T-cell (primary cell): Measurements from ENCODE around the gene ERC2. TPM values are rescaled to one million over a fixed set of nuclear protein-coding genes. Genes with fewer than 3 reads are reported as not detected.

Experiments used
- ATAC-seq, 4 experiments: fragments of 200-7000 bp in 3 of 4; fragments of 150-1000 bp in 1 of 4; cut with Tn5 transposase; replicated peaks in 1 of 4; 1 replicate in 3 of 4; 2 replicates in 1 of 4; pipeline ENCODE4 v1.10.0; 2021; ENCODE audit warnings: moderate library complexity in 3 of 4, mild to moderate bottlenecking in 2 of 4, moderate number of reproducible peaks in 1 of 4
- CTCF ChIA-PET, 2 donors: fragments of 300-600 bp; sonication (Branson Sonifier 250); formaldehyde crosslinking; loops; one replicate each; lab custom pipeline; 2022; ENCODE audit warnings: antibody characterized with exemption in 2 of 2; lab: Charles Lee
- POLR2A ChIA-PET, 2 donors: fragments of 300-600 bp; sonication (Branson Sonifier 250); formaldehyde crosslinking; loops; one replicate each; lab custom pipeline; 2022; ENCODE audit warnings: antibody characterized with exemption in 2 of 2; lab: Charles Lee
- DNase-seq, 35 experiments: peaks; one replicate each; pipeline versions ENCODE4 v3.0.0 to v3.0.0-alpha.2; 2013 to 2023
- H3K27ac ChIP-seq: one replicate; pipeline ENCODE4 v1.5.1; 2013; ENCODE audit warnings: low read length
- H3K27me3 ChIP-seq, 2 experiments: replicated peaks in 1 of 2; 1 replicate in 1 of 2; 2 replicates in 1 of 2; pipeline versions ENCODE4 v1.6.1 to v1.7.0; 2013; ENCODE audit warnings: low read length in 1 of 2, mixed read lengths in 1 of 2; ENCODE audit not compliant: control insufficient read depth in 2 of 2, insufficient read depth in 2 of 2; ENCODE audit errors: extremely low read depth in 1 of 2
- H3K36me3 ChIP-seq, 2 donors: 1 replicate in 1 of 2; 2 replicates in 1 of 2; pipeline versions ENCODE4 v1.6.1 to v1.7.0; 2013; ENCODE audit warnings: low read length in 1 of 2; ENCODE audit not compliant: control insufficient read depth in 2 of 2, insufficient read depth in 1 of 2; ENCODE audit errors: extremely low read depth in 1 of 2
- H3K4me1 ChIP-seq, 2 experiments: 1 replicate in 1 of 2; 2 replicates in 1 of 2; pipeline versions ENCODE4 v1.6.1 to v1.7.0; 2013; ENCODE audit warnings: low read length in 2 of 2, mixed read lengths in 1 of 2; ENCODE audit not compliant: insufficient read depth in 2 of 2, control insufficient read depth in 1 of 2; ENCODE audit errors: extremely low read depth in 1 of 2
- H3K4me3 ChIP-seq, 2 donors: 1 replicate in 1 of 2; 2 replicates in 1 of 2; pipeline versions ENCODE4 v1.5.1 to v1.7.0; 2013; ENCODE audit warnings: mild to moderate bottlenecking in 2 of 2, low read length in 1 of 2, moderate library complexity in 1 of 2; ENCODE audit not compliant: control insufficient read depth in 1 of 2; ENCODE audit errors: extremely low read depth in 1 of 2
- H3K9me3 ChIP-seq: 2 replicates; pipeline ENCODE4 v1.7.0; 2013
- H3K27ac Mint-ChIP-seq, 2 donors: one replicate each; pipeline ENCODE4 v1.8.0; 2020 to 2021; ENCODE audit warnings: mild to moderate bottlenecking in 2 of 2, mixed read lengths in 2 of 2
- H3K27me3 Mint-ChIP-seq, 2 donors: one replicate each; pipeline ENCODE4 v1.8.0; 2021 to 2022; ENCODE audit warnings: mixed read lengths in 2 of 2
- H3K36me3 Mint-ChIP-seq: one replicate; pipeline ENCODE4 v1.8.0; 2021; ENCODE audit warnings: mixed read lengths
- H3K4me1 Mint-ChIP-seq, 3 donors: one replicate each; pipeline ENCODE4 v1.8.0; 2020 to 2022; ENCODE audit warnings: mixed read lengths in 3 of 3, mild to moderate bottlenecking in 1 of 3
- H3K4me3 Mint-ChIP-seq, 3 donors: one replicate each; pipeline ENCODE4 v1.8.0; 2020 to 2022; ENCODE audit warnings: mild to moderate bottlenecking in 3 of 3, mixed read lengths in 3 of 3, moderate library complexity in 3 of 3
- H3K9me3 Mint-ChIP-seq, 3 donors: one replicate each; pipeline ENCODE4 v1.8.0; 2020 to 2022; ENCODE audit warnings: mixed read lengths in 3 of 3
- WGBS: methylation state at CpG from one replicate; pipeline ENCODE4 v1.1.5; 2013; ENCODE audit warnings: missing lambda C conversion rate; ENCODE audit not compliant: insufficient coverage; 5-methylcytosine and 5-hydroxymethylcytosine counted together
- total RNA-seq, 35 experiments: library from RNA in 6 of 35; stranded (reverse) in 6 of 35; fragments of 120-200 nt in 1 of 35; gene quantifications; one replicate each; pipeline versions ENCODE4 v1.2.1 to v1.2.4 and lab custom pipeline; 2013 to 2026

ERC2 gene
- total RNA-seq, 5 donors from 2014 or later (not counting 1 experiment from before 2014, with no cell fraction given), result not detected

DNA sequence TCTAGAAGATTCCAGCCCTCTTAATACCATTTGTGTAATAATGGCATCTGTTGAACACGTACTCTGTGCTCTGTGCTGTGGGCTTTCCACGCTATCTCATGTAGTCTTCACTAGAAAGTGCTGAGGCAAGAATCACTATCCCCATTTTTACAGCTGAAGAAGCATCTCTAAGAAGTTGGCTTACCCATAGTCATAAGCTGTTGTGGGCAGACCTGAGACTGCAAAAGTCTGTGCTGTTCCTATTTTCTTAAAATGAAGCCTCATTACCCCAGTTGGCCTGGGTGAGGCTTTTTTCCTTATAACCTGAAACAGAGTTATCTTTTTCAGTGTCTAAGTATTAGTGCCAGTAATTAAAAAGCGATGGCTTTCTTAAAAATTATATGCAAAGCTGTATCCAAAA, 58.5 kb downstream of the ERC2 start:
- Histone ChIP-seq H3K27ac (no peak overlapping the region), H3K9me3 (no peaks in the 10 kb centered on the region), H3K4me1 (no peaks in the 10 kb centered on the region), H3K27me3 (peaks cover 0 to 8% of the 10 kb centered on the region in 2 experiments), H3K36me3 (no peaks in the 10 kb centered on the region), H3K4me3 (no peak overlapping the region)
- DNase-seq, result no peak
- POLR2A ChIA-PET, result interaction anchor here in 1 of 2 donors (0.7 kb wide), 1 partner anchor 220 kb away, joined by 5 read pairs; no protein-coding TSS in a partner anchor
- Mint-ChIP-seq H3K9me3 (no peaks in the 10 kb centered on the region), H3K36me3 (no peaks in the 10 kb centered on the region), H3K27ac (no peak overlapping the region), H3K27me3 (peaks cover 13 to 43% of the 10 kb centered on the region in 2 donors), H3K4me3 (no peak overlapping the region), H3K4me1 (no peaks in the 10 kb centered on the region)
- CTCF ChIA-PET, result interaction anchor here in 1 of 2 donors (0.7 kb wide), 1 partner anchor 62 kb away, joined by 3 read pairs; no protein-coding TSS in a partner anchor
- WGBS, result 52% methylated on average over 2 of the region's 3 CpGs
- ATAC-seq, result no peak

DNA sequence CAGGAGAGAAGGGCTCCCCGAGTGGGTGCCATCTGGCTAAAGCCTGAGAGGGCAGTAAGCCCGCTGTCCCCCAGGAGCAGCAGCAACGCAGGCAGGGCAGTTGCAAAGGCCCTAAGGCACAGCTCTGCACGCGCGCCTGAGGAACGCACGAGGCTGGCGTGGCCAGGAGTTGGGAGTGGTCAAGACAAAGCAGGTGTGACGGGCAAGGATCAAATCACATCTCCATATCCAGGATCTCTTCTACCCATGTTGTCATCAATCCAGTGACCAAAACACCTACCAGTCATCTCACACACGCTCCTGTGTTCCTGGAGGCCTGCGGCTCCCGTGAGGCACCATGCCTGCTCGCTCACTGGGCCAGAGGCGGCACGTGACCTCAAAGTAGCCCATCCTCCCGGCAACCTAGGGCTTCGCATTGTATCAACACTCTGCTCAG, 59.5 kb downstream of the ERC2 start:
- 86% methylated on average over 11 of the region's 18 CpGs for WGBS
- no peak overlapping the region for H3K4me3 ChIP-seq
- H3K36me3 Mint-ChIP-seq, result no peaks in the 10 kb centered on the region
- no peak overlapping the region for H3K27ac Mint-ChIP-seq
- no peaks in the 10 kb centered on the region for H3K9me3 Mint-ChIP-seq
- no peaks in the 10 kb centered on the region for H3K4me1 Mint-ChIP-seq
- CTCF ChIA-PET, result no interaction called here
- peaks cover 0 to 8% of the 10 kb centered on the region in 2 experiments for H3K27me3 ChIP-seq
- no peak overlapping the region for H3K4me3 Mint-ChIP-seq
- H3K36me3 ChIP-seq, result no peaks in the 10 kb centered on the region
- no peaks in the 10 kb centered on the region for H3K9me3 ChIP-seq
- POLR2A ChIA-PET, result no interaction called here
- DNase-seq (no peak), ATAC-seq (no peak)
- H3K27me3 Mint-ChIP-seq, result peaks cover 13 to 41% of the 10 kb centered on the region in 2 donors
- H3K4me1 ChIP-seq, result no peaks in the 10 kb centered on the region
- no peak overlapping the region for H3K27ac ChIP-seq

DNA sequence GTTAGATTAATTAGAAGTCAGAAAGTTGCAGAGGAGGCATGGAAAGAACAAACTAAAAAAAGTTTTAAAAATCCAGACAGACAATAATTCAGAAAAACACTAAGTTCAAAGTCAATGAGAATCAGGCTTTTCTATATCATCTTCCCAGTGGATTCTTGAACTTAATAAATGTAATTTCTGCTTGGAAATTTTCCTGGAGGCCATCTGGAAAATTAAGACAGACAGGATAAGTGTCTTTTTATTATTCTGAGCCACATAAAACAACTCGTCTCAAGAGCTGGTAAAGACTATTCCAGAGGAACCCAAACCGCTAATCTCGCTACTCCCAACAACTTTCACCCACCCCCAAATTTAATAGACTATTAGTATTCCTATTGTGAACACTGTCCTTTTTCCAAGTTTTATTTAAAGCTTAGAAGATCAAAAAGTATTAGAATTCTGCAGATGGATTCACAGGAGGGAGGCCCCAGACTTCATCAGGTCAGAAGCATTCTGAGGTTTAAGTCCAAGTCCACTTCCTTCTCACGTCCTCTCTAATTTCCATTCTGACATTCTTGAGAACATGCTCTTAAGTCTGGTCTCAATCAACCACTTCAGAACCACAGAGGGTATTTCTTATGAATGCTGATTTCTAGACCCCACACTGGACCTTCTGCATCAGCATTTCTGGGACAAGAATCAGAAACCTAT, 61.3 kb downstream of the ERC2 start:
- 60% methylated on average over 1 of the region's 4 CpGs for WGBS
- ATAC-seq, result no peak
- H3K4me3 ChIP-seq, result no peak overlapping the region
- H3K27me3 ChIP-seq, result peaks cover 0 to 4% of the 10 kb centered on the region in 2 experiments
- ChIA-PET POLR2A (no interaction called here), CTCF (no interaction called here)
- Mint-ChIP-seq H3K4me3 (no peak overlapping the region), H3K9me3 (peaks cover 0 to under 1% (median 0%) of the 10 kb centered on the region in 3 donors), H3K4me1 (no peaks in the 10 kb centered on the region), H3K27ac (no peak overlapping the region), H3K36me3 (no peaks in the 10 kb centered on the region), H3K27me3 (peaks cover 10 to 40% of the 10 kb centered on the region in 2 donors)
- H3K27ac ChIP-seq, result no peak overlapping the region
- no peak for DNase-seq
- no peaks in the 10 kb centered on the region for H3K9me3 ChIP-seq
- H3K4me1 ChIP-seq, result no peaks in the 10 kb centered on the region
- no peaks in the 10 kb centered on the region for H3K36me3 ChIP-seq

DNA sequence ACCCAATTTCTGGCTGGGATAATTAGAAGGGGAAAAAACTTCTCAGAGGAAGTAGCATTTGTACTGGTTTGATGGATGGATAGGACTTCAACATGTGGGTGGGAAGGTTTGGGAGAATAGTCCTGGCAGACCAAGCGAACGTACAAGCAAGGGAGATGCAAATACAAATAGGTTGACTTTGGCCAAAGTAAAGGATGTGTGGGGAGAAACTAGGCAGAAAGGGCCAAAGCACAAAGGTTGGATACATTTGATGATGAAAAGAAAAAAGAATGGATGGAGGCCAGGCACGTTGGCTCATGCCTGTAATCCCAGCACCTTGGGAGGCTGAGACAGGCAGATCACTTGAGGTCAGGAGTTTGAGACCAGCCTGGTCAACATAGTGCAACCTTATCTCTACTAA, 63.4 kb downstream of the ERC2 start:
- H3K27me3 ChIP-seq, result peaks cover 0 to 4% of the 10 kb centered on the region in 2 experiments
- ATAC-seq (no peak), DNase-seq (no peak)
- 87% methylated on average over 2 of the region's 3 CpGs for whole genome bisulfite sequencing
- Mint-ChIP-seq H3K4me3 (no peak overlapping the region), H3K36me3 (no peaks in the 10 kb centered on the region), H3K4me1 (no peaks in the 10 kb centered on the region), H3K27ac (no peak overlapping the region), H3K27me3 (peaks cover 14 to 36% of the 10 kb centered on the region in 2 donors), H3K9me3 (peaks cover 0 to 5% (median 0%) of the 10 kb centered on the region in 3 donors)
- H3K9me3 ChIP-seq, result no peaks in the 10 kb centered on the region
- no peaks in the 10 kb centered on the region for H3K4me1 ChIP-seq
- H3K4me3 ChIP-seq, result no peak overlapping the region
- no peak overlapping the region for H3K27ac ChIP-seq
- H3K36me3 ChIP-seq, result no peaks in the 10 kb centered on the region
- POLR2A ChIA-PET, result no interaction called here
- CTCF ChIA-PET, result no interaction called here

DNA sequence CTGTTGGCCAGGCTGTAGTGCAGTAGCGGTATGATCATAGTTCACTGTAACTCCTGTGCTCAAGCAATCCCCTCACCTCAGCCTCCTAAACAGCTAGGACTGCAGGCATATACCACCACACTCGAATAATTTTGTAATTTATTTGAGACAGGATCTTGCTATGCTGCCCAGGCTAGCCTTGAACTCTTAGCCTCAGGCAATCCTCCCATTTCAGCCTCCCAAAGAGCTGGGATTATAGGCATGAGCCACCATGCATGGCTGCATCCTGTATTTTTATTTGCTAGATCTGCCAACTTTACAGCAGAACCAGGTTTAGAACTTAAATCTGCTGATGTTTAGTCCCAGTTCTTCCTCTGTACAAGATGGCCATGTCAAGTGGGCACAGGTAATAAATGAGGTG, 69.6 kb downstream of the ERC2 start:
- H3K27ac ChIP-seq, result no peak overlapping the region
- DNase-seq (no peak), ATAC-seq (no peak)
- peaks cover 0 to 2% of the 10 kb centered on the region in 2 experiments for H3K27me3 ChIP-seq
- no CpG with 5 or more reads among the region's 2 CpGs for WGBS
- no peak overlapping the region for H3K4me3 Mint-ChIP-seq
- H3K9me3 Mint-ChIP-seq, result peaks cover 0 to 5% (median 0%) of the 10 kb centered on the region in 3 donors
- no peaks in the 10 kb centered on the region for H3K36me3 Mint-ChIP-seq
- H3K4me1 ChIP-seq, result no peaks in the 10 kb centered on the region
- H3K27me3 Mint-ChIP-seq, result peaks cover 23 to 27% of the 10 kb centered on the region in 2 donors
- CTCF ChIA-PET, result no interaction called here
- no peaks in the 10 kb centered on the region for H3K36me3 ChIP-seq
- no peak overlapping the region for H3K4me3 ChIP-seq
- H3K27ac Mint-ChIP-seq, result no peak overlapping the region
- H3K4me1 Mint-ChIP-seq, result no peaks in the 10 kb centered on the region
- POLR2A ChIA-PET, result no interaction called here
- no peaks in the 10 kb centered on the region for H3K9me3 ChIP-seq

DNA sequence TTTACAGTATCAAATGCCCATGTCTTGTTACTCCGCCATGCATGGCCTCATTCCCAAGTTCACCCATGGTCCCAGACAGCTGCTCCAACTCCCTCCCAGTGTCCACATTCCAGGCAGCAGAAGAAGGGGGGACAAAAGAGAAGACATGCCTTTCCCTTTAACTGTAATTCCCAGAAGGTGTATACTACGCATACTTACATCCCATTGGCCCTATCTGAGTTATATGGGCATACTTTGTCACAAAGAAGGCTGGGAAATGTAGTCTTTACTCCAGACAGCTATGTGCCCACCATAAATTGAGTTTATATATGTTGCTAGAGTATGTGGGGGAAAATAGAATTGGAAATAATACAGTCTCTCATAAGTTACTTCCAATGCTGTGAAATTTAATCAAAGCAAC, 70.5 kb downstream of the ERC2 start:
- ATAC-seq, result no peak
- no peaks in the 10 kb centered on the region for H3K4me1 ChIP-seq
- no peak overlapping the region for H3K27ac ChIP-seq
- no peak overlapping the region for H3K27ac Mint-ChIP-seq
- 80% methylated on average over 1 of the region's 2 CpGs for WGBS
- CTCF ChIA-PET, result no interaction called here
- H3K9me3 ChIP-seq, result no peaks in the 10 kb centered on the region
- POLR2A ChIA-PET, result no interaction called here
- no peak overlapping the region for H3K4me3 Mint-ChIP-seq
- peaks cover 28 to 31% of the 10 kb centered on the region in 2 donors for H3K27me3 Mint-ChIP-seq
- H3K36me3 ChIP-seq, result no peaks in the 10 kb centered on the region
- H3K36me3 Mint-ChIP-seq, result no peaks in the 10 kb centered on the region
- peaks cover 0 to 6% of the 10 kb centered on the region in 2 experiments for H3K27me3 ChIP-seq
- H3K4me3 ChIP-seq, result no peak overlapping the region
- no peaks in the 10 kb centered on the region for H3K4me1 Mint-ChIP-seq
- DNase-seq, result no peak
- peaks cover 0 to 5% (median 0%) of the 10 kb centered on the region in 3 donors for H3K9me3 Mint-ChIP-seq
